ENCODE data around the gene THOC1. TPM values are rescaled to one million over a fixed set of nuclear protein-coding genes. Genes with fewer than 3 reads are reported as not detected.

Gene THOC1
- polyA plus RNA-seq, 1 experiment, result 35.1 TPM

- DNase-seq (ENCODE audit: low read depth, low spot score), result no peak
- ChIA-PET CTCF (no interaction called here), POLR2A (no interaction called here)
- no peak for TF ChIP-seq CTCF (IDR thresholded peaks at IDR 0.05; ENCODE audit: low read depth, low read length)
- H3K27ac ChIP-seq (ENCODE audit: low read depth, low read length), result no peak overlapping the region
- H3K4me3 ChIP-seq (ENCODE audit: low read depth, low read length), result no peak overlapping the region
- H3K9me3 ChIP-seq (ENCODE audit: control insufficient read depth, insufficient read depth, low read length), result no peaks in the 10 kb centered on the region
- no peaks in the 10 kb centered on the region for H3K27me3 ChIP-seq (ENCODE audit: control insufficient read depth, insufficient read depth, low read length)
Measured at GRCh38 chr18:245282-245847, 22.5 kb downstream of the THOC1 start.

GRCh38 chr18:240175-240574 lies 27.7 kb downstream of the THOC1 start:
- ChIA-PET CTCF (no interaction called here), POLR2A (no interaction called here)
- no peak for DNase-seq (ENCODE audit: low read depth, low spot score)
- no peaks in the 10 kb centered on the region for H3K9me3 ChIP-seq (ENCODE audit: control insufficient read depth, insufficient read depth, low read length)
- H3K4me3 ChIP-seq (ENCODE audit: low read depth, low read length), result no peak overlapping the region
- H3K27ac ChIP-seq (ENCODE audit: low read depth, low read length), result no peak overlapping the region
- H3K27me3 ChIP-seq (ENCODE audit: control insufficient read depth, insufficient read depth, low read length), result no peaks in the 10 kb centered on the region
- no peak for TF ChIP-seq CTCF (IDR thresholded peaks at IDR 0.05; ENCODE audit: low read depth, low read length)

- no peak overlapping the region for H3K27ac ChIP-seq (ENCODE audit: low read depth, low read length)
- DNase-seq (ENCODE audit: low read depth, low spot score), result no peak
- POLR2A ChIA-PET, result no interaction called here
- TF ChIP-seq CTCF (IDR thresholded peaks at IDR 0.05; ENCODE audit: low read depth, low read length), result no peak
- H3K9me3 ChIP-seq (ENCODE audit: control insufficient read depth, insufficient read depth, low read length), result no peaks in the 10 kb centered on the region
- H3K4me3 ChIP-seq (ENCODE audit: low read depth, low read length), result no peak overlapping the region
- CTCF ChIA-PET, result no interaction called here
- H3K27me3 ChIP-seq (ENCODE audit: control insufficient read depth, insufficient read depth, low read length), result no peaks in the 10 kb centered on the region
Measured at GRCh38 chr18:231563-231962, 36.3 kb downstream of the THOC1 start.

GRCh38 chr18:228586-228985 lies 39.3 kb downstream of the THOC1 start:
- ChIA-PET POLR2A (no interaction called here), CTCF (no interaction called here)
- no peak for TF ChIP-seq CTCF (IDR thresholded peaks at IDR 0.05; ENCODE audit: low read depth, low read length)
- no peaks in the 10 kb centered on the region for H3K27me3 ChIP-seq (ENCODE audit: control insufficient read depth, insufficient read depth, low read length)
- H3K4me3 ChIP-seq (ENCODE audit: low read depth, low read length), result no peak overlapping the region
- H3K9me3 ChIP-seq (ENCODE audit: control insufficient read depth, insufficient read depth, low read length), result no peaks in the 10 kb centered on the region
- no peak for DNase-seq (ENCODE audit: low read depth, low spot score)
- H3K27ac ChIP-seq (ENCODE audit: low read depth, low read length), result no peak overlapping the region

GRCh38 chr18:227902-228301 lies 39.9 kb downstream of the THOC1 start:
- DNase-seq (ENCODE audit: low read depth, low spot score), result no peak
- POLR2A ChIA-PET, result no interaction called here
- no peak overlapping the region for H3K27ac ChIP-seq (ENCODE audit: low read depth, low read length)
- H3K4me3 ChIP-seq (ENCODE audit: low read depth, low read length), result no peak overlapping the region
- CTCF ChIA-PET, result no interaction called here
- no peak for TF ChIP-seq CTCF (IDR thresholded peaks at IDR 0.05; ENCODE audit: low read depth, low read length)
- no peaks in the 10 kb centered on the region for H3K9me3 ChIP-seq (ENCODE audit: control insufficient read depth, insufficient read depth, low read length)
- no peaks in the 10 kb centered on the region for H3K27me3 ChIP-seq (ENCODE audit: control insufficient read depth, insufficient read depth, low read length)

All from AG04450 (cell line).